ENCODE results near the gene SLC5A3. TPM values are rescaled to one million over a fixed set of nuclear protein-coding genes. Genes with fewer than 3 reads are reported as not detected.
A peak's percentile ranks its signal among the peaks of the same experiment; 100 is the strongest.

SLC5A3 gene
- 10 to 100 TPM; 25.7 to 27.5 TPM for total RNA-seq

- Mint-ChIP-seq H3K27me3 (no peaks in the 10 kb centered on the region), H3K36me3 (peaks cover 35% of the 10 kb centered on the region), H3K9me3 (no peaks in the 10 kb centered on the region), H3K4me1 (ENCODE audit: low read depth) (peaks cover 40% of the 10 kb centered on the region), H3K4me3 (peak within 1 kb of the TSS; percentile 95), H3K27ac (peak within 1 kb of the TSS; percentile 87)
- CTCF ChIA-PET = interaction anchor here (0.8 to 4.1 kb wide), 7 partner anchors 19 to 275 kb away, joined by 3 to 40 read pairs (median 5); no protein-coding TSS in a partner anchor
- DNase-seq = peak; percentile 81
- POLR2A ChIA-PET = interaction anchor here (0.5 to 4.2 kb wide), 11 partner anchors 15 to 149 kb away, joined by 3 to 53 read pairs (median 4); no protein-coding TSS in a partner anchor
- intact Hi-C loops (cut with micrococcal nuclease) = loop anchor here (1.0 to 10.0 kb wide), 3 partner anchors 97 to 428 kb away; partner anchors contain the start of genes CRYZL1 and ITSN1
These were observed at the start of gene SLC5A3, which contains the start of gene MRPS6 for GRCh38 chr21:34073032-34073748. Gene SLC5A3, plus strand, starts transcription at chr21:34073578. Its CDS starts 21,621 bp downstream, at chr21:34095199. Gene MRPS6, plus strand, starts transcription at chr21:34073578. Its CDS starts 123 bp downstream, at chr21:34073701.

GRCh38 chr21:34023691-34024373 lies 49.5 kb upstream of the SLC5A3 start:
- POLR2A ChIA-PET = interaction anchor here (0.8 to 3.5 kb wide), 4 partner anchors 15 to 75 kb away, joined by 3 to 20 read pairs (median 8); no protein-coding TSS in a partner anchor
- intact Hi-C loops (cut with micrococcal nuclease) = loop anchor here (1.0 to 5.0 kb wide), 5 partner anchors 16 to 92 kb away; no protein-coding TSS in a partner anchor
- no peak for DNase-seq
- Mint-ChIP-seq H3K36me3 (no peaks in the 10 kb centered on the region), H3K27me3 (no peaks in the 10 kb centered on the region), H3K9me3 (peaks cover 7% of the 10 kb centered on the region), H3K4me3 (no peak overlapping the region), H3K27ac (no peak overlapping the region), H3K4me1 (ENCODE audit: low read depth) (peaks cover 14% of the 10 kb centered on the region)
- CTCF ChIA-PET = interaction anchor here (0.6 to 3.0 kb wide), 2 partner anchors 47 to 100 kb away, joined by 3 to 17 read pairs; no protein-coding TSS in a partner anchor

GRCh38 chr21:34024374-34024693 lies 49.0 kb upstream of the SLC5A3 start:
- POLR2A ChIA-PET = interaction anchor here (2.4 to 3.5 kb wide), 2 partner anchors 47 to 76 kb away, joined by 8 to 20 read pairs; no protein-coding TSS in a partner anchor
- intact Hi-C loops (cut with micrococcal nuclease) = loop anchor here (5.0 kb wide), 2 partner anchors 53 to 92 kb away; no protein-coding TSS in a partner anchor
- H3K4me1 Mint-ChIP-seq (ENCODE audit: low read depth) = peaks cover 10% of the 10 kb centered on the region
- DNase-seq = no peak
- no peak overlapping the region for H3K27ac Mint-ChIP-seq
- H3K4me3 Mint-ChIP-seq = no peak overlapping the region
- H3K36me3 Mint-ChIP-seq = no peaks in the 10 kb centered on the region
- H3K9me3 Mint-ChIP-seq = peaks cover 7% of the 10 kb centered on the region
- no peaks in the 10 kb centered on the region for H3K27me3 Mint-ChIP-seq
- CTCF ChIA-PET = interaction anchor here (0.6 to 3.0 kb wide), 3 partner anchors 48 to 324 kb away, joined by 3 to 17 read pairs (median 3); no protein-coding TSS in a partner anchor

- H3K27me3 Mint-ChIP-seq = no peaks in the 10 kb centered on the region
- intact Hi-C loops (cut with micrococcal nuclease) = no loop called here
- peaks cover 26% of the 10 kb centered on the region for H3K4me1 Mint-ChIP-seq (ENCODE audit: low read depth)
- no peaks in the 10 kb centered on the region for H3K9me3 Mint-ChIP-seq
- H3K27ac Mint-ChIP-seq = no peak overlapping the region
- H3K4me3 Mint-ChIP-seq = no peak overlapping the region
- POLR2A ChIA-PET = no interaction called here
- DNase-seq = no peak
- CTCF ChIA-PET = no interaction called here
- no peaks in the 10 kb centered on the region for H3K36me3 Mint-ChIP-seq
These were observed 45.5 kb upstream of the SLC5A3 start for GRCh38 chr21:34027721-34028461.

GRCh38 chr21:34029743-34030528 lies 43.4 kb upstream of the SLC5A3 start:
- CTCF ChIA-PET = interaction anchor here (1.7 kb wide), 1 partner anchor 107 kb away, joined by 3 read pairs; no protein-coding TSS in a partner anchor
- H3K36me3 Mint-ChIP-seq = no peaks in the 10 kb centered on the region
- peak overlapping the region; percentile 30 for H3K27ac Mint-ChIP-seq
- peak; percentile 75 for DNase-seq
- peak overlapping the region; percentile 51 for H3K4me3 Mint-ChIP-seq
- POLR2A ChIA-PET = interaction anchor here (1.0 to 1.4 kb wide), 3 partner anchors 43 to 81 kb away, joined by 3 to 6 read pairs (median 3); partner anchors contain the start of genes MRPS6 and SLC5A3
- no peaks in the 10 kb centered on the region for H3K9me3 Mint-ChIP-seq
- peaks cover 28% of the 10 kb centered on the region for H3K4me1 Mint-ChIP-seq (ENCODE audit: low read depth)
- intact Hi-C loops (cut with micrococcal nuclease) = loop anchor here (2.0 kb wide), 1 partner anchor 53 kb away; no protein-coding TSS in a partner anchor
- H3K27me3 Mint-ChIP-seq = no peaks in the 10 kb centered on the region

- peak; percentile 45 for DNase-seq
- no peaks in the 10 kb centered on the region for H3K36me3 Mint-ChIP-seq
- no peak overlapping the region for H3K4me3 Mint-ChIP-seq
- H3K9me3 Mint-ChIP-seq = peaks cover 4% of the 10 kb centered on the region
- CTCF ChIA-PET = no interaction called here
- H3K4me1 Mint-ChIP-seq (ENCODE audit: low read depth) = peaks cover 28% of the 10 kb centered on the region
- H3K27me3 Mint-ChIP-seq = no peaks in the 10 kb centered on the region
- intact Hi-C loops (cut with micrococcal nuclease) = loop anchor here (2.0 kb wide), 1 partner anchor 55 kb away; no protein-coding TSS in a partner anchor
- POLR2A ChIA-PET = no interaction called here
- no peak overlapping the region for H3K27ac Mint-ChIP-seq
These were observed 41.5 kb upstream of the SLC5A3 start for GRCh38 chr21:34031835-34032370.

- no peak for DNase-seq
- no peak overlapping the region for H3K4me3 Mint-ChIP-seq
- intact Hi-C loops (cut with micrococcal nuclease) = no loop called here
- H3K27me3 Mint-ChIP-seq = no peaks in the 10 kb centered on the region
- peaks cover 4% of the 10 kb centered on the region for H3K9me3 Mint-ChIP-seq
- ChIA-PET CTCF (interaction anchor here (0.7 to 1.8 kb wide), 3 partner anchors 85 to 110 kb away, joined by 3 to 6 read pairs (median 4); no protein-coding TSS in a partner anchor), POLR2A (no interaction called here)
- no peak overlapping the region for H3K27ac Mint-ChIP-seq
- peaks cover 28% of the 10 kb centered on the region for H3K4me1 Mint-ChIP-seq (ENCODE audit: low read depth)
- no peaks in the 10 kb centered on the region for H3K36me3 Mint-ChIP-seq
These were observed 38.9 kb upstream of the SLC5A3 start for GRCh38 chr21:34034369-34035014.

- Mint-ChIP-seq H3K36me3 (no peaks in the 10 kb centered on the region), H3K27me3 (no peaks in the 10 kb centered on the region), H3K4me1 (ENCODE audit: low read depth) (peaks cover 19% of the 10 kb centered on the region), H3K27ac (no peak overlapping the region), H3K9me3 (peaks cover 4% of the 10 kb centered on the region), H3K4me3 (no peak overlapping the region)
- intact Hi-C loops (cut with micrococcal nuclease) = no loop called here
- ChIA-PET POLR2A (no interaction called here), CTCF (interaction anchor here (1.8 kb wide), 1 partner anchor 112 kb away, joined by 6 read pairs; no protein-coding TSS in a partner anchor)
- no peak for DNase-seq
These were observed 37.6 kb upstream of the SLC5A3 start for GRCh38 chr21:34035619-34036354.

GRCh38 chr21:34037009-34037795 lies 36.2 kb upstream of the SLC5A3 start:
- Mint-ChIP-seq H3K27me3 (no peaks in the 10 kb centered on the region), H3K27ac (no peak overlapping the region), H3K4me3 (no peak overlapping the region), H3K9me3 (peaks cover 4% of the 10 kb centered on the region), H3K36me3 (no peaks in the 10 kb centered on the region), H3K4me1 (ENCODE audit: low read depth) (peaks cover 9% of the 10 kb centered on the region)
- POLR2A ChIA-PET = no interaction called here
- intact Hi-C loops (cut with micrococcal nuclease) = no loop called here
- CTCF ChIA-PET = no interaction called here
- DNase-seq = no peak

All from activated CD4-positive, alpha-beta memory T cell treated with anti-CD3 and anti-CD28 coated beads for 36 hours (primary cell).